Hepatocyte (in vitro differentiated cells): ENCODE data around the gene OGFOD2. TPM values are rescaled to one million over a fixed set of nuclear protein-coding genes. Genes with fewer than 3 reads are reported as not detected.

Experiments used
- DNase-seq: peaks from one replicate; pipeline ENCODE4 v3.0.0-alpha.2; 2016; ENCODE audit warnings: low spot score
- H2AFZ ChIP-seq: fragments of 200-600 bp; sonication (generic); 2 replicates; pipeline ENCODE4 v1.6.0; 2016; ENCODE audit warnings: antibody characterized with exemption, mild to moderate bottlenecking
- H3K27ac ChIP-seq: fragments of 200-600 bp; sonication (generic); 2 replicates; pipeline ENCODE4 v1.5.1; 2016; ENCODE audit warnings: mild to moderate bottlenecking
- H3K27me3 ChIP-seq: fragments of 200-600 bp; sonication (generic); 2 replicates; pipeline ENCODE4 v1.6.1; 2016
- H3K36me3 ChIP-seq: fragments of 200-600 bp; sonication (generic); replicated peaks from 2 replicates; pipeline ENCODE4 v1.5.1; 2016; ENCODE audit warnings: low read depth; ENCODE audit not compliant: insufficient read depth
- H3K4me1 ChIP-seq: fragments of 200-600 bp; sonication (generic); 2 replicates; pipeline ENCODE4 v1.5.1; 2016; ENCODE audit warnings: mild to moderate bottlenecking, moderate library complexity; ENCODE audit not compliant: insufficient read depth
- H3K4me2 ChIP-seq: fragments of 200-600 bp; sonication (generic); 2 replicates; pipeline ENCODE4 v1.6.0; 2016
- H3K4me3 ChIP-seq: fragments of 200-600 bp; sonication (generic); 2 replicates; pipeline ENCODE4 v1.5.1; 2016; ENCODE audit warnings: mild to moderate bottlenecking
- H3K79me2 ChIP-seq: fragments of 200-600 bp; sonication (generic); 2 replicates; pipeline ENCODE4 v1.6.0; 2017; ENCODE audit warnings: mild to moderate bottlenecking
- H3K9me2 ChIP-seq: fragments of 200-600 bp; sonication (generic); replicated peaks from 2 replicates; pipeline ENCODE4 v1.6.0; 2017; ENCODE audit warnings: mild to moderate bottlenecking; ENCODE audit not compliant: insufficient read depth
- H3K9me3 ChIP-seq: fragments of 200-600 bp; sonication (generic); 2 replicates; pipeline ENCODE4 v1.5.1; 2016; ENCODE audit warnings: low read depth, mild to moderate bottlenecking
- H4K20me1 ChIP-seq: fragments of 200-600 bp; sonication (generic); 2 replicates; pipeline ENCODE4 v1.6.0; 2016; ENCODE audit warnings: mild to moderate bottlenecking; ENCODE audit not compliant: insufficient read depth, poor library complexity, severe bottlenecking
- EZH2 ChIP-seq: fragments of 200-600 bp; sonication (generic); IDR thresholded peaks from 2 replicates; pipeline ENCODE4 v1.6.1; 2016; ENCODE audit warnings: antibody characterized with exemption, mild to moderate bottlenecking, borderline replicate concordance
- EZH2phosphoT487 ChIP-seq: fragments of 200-600 bp; sonication (generic); IDR thresholded peaks from one replicate; pipeline ENCODE4 v1.6.1; 2018; ENCODE audit warnings: antibody characterized with exemption, mild to moderate bottlenecking, low read depth, moderate library complexity; ENCODE audit not compliant: unreplicated experiment, severe bottlenecking
- WGBS: methylation state at CpG from one replicate; pipeline ENCODE4 v1.1.6; 2016; ENCODE audit warnings: low lambda C conversion rate; ENCODE audit errors: missing lambda C conversion rate; 5-methylcytosine and 5-hydroxymethylcytosine counted together
- polyA plus RNA-seq: library from polyadenylated mRNA; unstranded; fragments of >200 nt; fragmentation: Nextera tagmentation; extraction: Ambion mirVana; gene quantifications from 2 replicates; pipeline ENCODE4 v1.2.1, GENCODE V29; 2016
- total RNA-seq: library from RNA; depleted of rRNA; stranded (reverse); fragments of >200 nt; gene quantifications from 2 replicates; pipeline ENCODE4 v1.2.3, GENCODE V29; 2014
- TF ChIP-seq, protein P1 (sequence below): fragments of 200-600 bp; sonication (generic); IDR thresholded peaks from 2 replicates; pipeline ENCODE4 v1.5.1; 2016; ENCODE audit warnings: antibody characterized with exemption, mild to moderate bottlenecking; ENCODE audit not compliant: poor library complexity

OGFOD2 gene
- total and polyA plus RNA-seq, 2 experiments from 2014 or later = 11.4 to 26.5 TPM

DNA sequence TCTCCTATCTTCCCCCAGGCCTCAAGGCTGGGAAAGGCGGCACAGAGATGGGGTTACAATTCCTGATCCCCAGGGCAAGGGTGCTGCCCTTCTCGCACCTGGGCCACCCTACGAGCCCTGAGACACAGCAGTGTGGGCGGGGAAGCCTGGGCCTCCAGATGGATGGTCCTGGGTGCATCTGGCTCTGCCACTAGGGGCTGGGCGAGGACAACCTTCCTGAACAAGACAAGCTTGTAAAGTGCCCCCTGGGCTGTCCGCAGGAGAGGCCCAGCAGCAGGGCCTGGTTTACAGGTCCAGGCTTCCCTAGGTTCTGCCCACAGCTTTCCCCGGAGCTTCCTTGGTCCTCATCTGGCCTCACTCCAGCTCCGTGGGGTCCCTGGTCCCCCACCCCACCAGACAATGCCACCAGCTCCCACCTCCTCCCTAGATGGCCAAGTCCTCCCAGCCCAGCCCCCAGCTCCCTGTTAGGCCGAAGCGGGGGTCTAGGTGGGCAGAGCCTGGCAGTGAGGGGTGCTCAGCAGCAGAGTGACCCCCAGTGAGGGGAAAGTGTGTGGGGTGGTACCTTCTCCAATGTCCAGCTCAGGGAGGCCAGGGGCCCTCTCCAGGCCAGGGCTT is 14.3 kb downstream of the OGFOD2 start:
- 85% methylated on average over 9 of the region's 10 CpGs for WGBS
- H3K9me3 ChIP-seq = no peaks in the 10 kb centered on the region
- no peak overlapping the region for H3K4me3 ChIP-seq
- no peaks in the 10 kb centered on the region for H3K79me2 ChIP-seq
- TF ChIP-seq, protein P1, sequence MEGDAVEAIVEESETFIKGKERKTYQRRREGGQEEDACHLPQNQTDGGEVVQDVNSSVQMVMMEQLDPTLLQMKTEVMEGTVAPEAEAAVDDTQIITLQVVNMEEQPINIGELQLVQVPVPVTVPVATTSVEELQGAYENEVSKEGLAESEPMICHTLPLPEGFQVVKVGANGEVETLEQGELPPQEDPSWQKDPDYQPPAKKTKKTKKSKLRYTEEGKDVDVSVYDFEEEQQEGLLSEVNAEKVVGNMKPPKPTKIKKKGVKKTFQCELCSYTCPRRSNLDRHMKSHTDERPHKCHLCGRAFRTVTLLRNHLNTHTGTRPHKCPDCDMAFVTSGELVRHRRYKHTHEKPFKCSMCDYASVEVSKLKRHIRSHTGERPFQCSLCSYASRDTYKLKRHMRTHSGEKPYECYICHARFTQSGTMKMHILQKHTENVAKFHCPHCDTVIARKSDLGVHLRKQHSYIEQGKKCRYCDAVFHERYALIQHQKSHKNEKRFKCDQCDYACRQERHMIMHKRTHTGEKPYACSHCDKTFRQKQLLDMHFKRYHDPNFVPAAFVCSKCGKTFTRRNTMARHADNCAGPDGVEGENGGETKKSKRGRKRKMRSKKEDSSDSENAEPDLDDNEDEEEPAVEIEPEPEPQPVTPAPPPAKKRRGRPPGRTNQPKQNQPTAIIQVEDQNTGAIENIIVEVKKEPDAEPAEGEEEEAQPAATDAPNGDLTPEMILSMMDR = no peak
- TF ChIP-seq EZH2 = no peak
- TF ChIP-seq EZH2phosphoT487 = no peak
- H3K4me2 ChIP-seq = no peak overlapping the region
- H4K20me1 ChIP-seq = no peaks in the 10 kb centered on the region
- no peaks in the 10 kb centered on the region for H3K9me2 ChIP-seq
- H3K27me3 ChIP-seq = no peaks in the 10 kb centered on the region
- peaks cover 9% of the 10 kb centered on the region for H3K4me1 ChIP-seq
- H2AFZ ChIP-seq = no peak overlapping the region
- H3K36me3 ChIP-seq = no peaks in the 10 kb centered on the region
- no peak overlapping the region for H3K27ac ChIP-seq
- no peak for DNase-seq

DNA sequence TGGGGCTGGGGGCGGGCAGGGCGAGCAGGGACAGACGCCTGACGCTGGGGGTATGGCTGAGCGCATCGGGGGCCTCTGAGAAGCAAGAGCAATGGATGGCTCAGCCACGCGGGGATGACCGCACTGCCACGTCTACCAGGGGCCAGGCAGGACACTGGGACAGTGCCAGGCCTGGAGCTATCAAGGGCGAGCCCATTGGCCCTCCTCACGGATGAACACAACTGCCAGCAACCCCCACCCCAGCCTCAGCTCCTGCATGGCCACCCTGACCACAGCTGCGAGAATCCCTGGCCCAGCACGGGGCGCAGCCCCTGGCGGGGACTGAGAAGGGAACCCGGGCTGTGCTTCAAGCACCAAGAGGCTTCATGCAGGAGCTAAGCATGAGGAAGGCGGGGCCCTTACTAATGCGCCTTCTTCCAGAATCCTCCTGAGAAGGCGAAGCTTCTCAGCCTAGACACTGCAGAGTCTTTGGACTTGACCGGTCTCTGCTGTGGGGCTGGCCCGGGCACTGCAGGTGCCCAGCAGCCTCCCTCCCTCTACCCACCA is 14.9 kb downstream of the OGFOD2 start:
- Histone ChIP-seq H3K79me2 (no peaks in the 10 kb centered on the region), H3K36me3 (no peaks in the 10 kb centered on the region), H3K4me3 (no peak overlapping the region), H3K4me2 (no peak overlapping the region), H4K20me1 (no peaks in the 10 kb centered on the region), H3K9me3 (no peaks in the 10 kb centered on the region), H3K27me3 (no peaks in the 10 kb centered on the region), H2AFZ (no peak overlapping the region), H3K4me1 (peaks cover 3% of the 10 kb centered on the region), H3K9me2 (no peaks in the 10 kb centered on the region), H3K27ac (no peak overlapping the region)
- WGBS = 100% methylated on average over 9 of the region's 22 CpGs
- TF ChIP-seq, protein P1 = no peak
- TF ChIP-seq EZH2 = no peak
- no peak for TF ChIP-seq EZH2phosphoT487
- DNase-seq = no peak

DNA sequence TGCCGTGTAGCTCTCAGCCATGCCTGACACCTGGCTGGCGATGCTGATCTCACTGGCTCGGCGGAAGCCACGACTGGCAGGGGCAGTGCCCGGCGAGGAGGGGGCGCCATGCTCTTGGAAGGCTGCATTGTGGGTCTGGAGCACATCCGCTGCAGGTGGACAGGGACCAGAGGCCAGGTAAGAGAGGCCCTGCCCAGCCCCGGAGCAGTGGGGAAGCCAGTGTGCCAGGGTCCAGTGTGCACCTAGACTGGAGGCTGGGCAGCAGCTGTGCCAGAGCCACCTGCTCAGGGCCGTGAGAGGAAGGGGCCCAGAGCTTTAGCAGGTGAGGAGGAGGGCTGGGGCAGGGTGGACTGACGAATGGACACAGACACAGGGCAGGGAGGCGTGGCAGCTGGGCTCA is 15.5 kb downstream of the OGFOD2 start:
- no peaks in the 10 kb centered on the region for H3K79me2 ChIP-seq
- no peaks in the 10 kb centered on the region for H3K27me3 ChIP-seq
- no peak overlapping the region for H3K4me2 ChIP-seq
- no peaks in the 10 kb centered on the region for H4K20me1 ChIP-seq
- no peaks in the 10 kb centered on the region for H3K9me2 ChIP-seq
- WGBS = 94% methylated on average over 12 of the region's 13 CpGs
- TF ChIP-seq, protein P1 = no peak
- no peak for TF ChIP-seq EZH2
- TF ChIP-seq EZH2phosphoT487 = no peak
- no peak overlapping the region for H3K27ac ChIP-seq
- H3K4me1 ChIP-seq = no peaks in the 10 kb centered on the region
- no peaks in the 10 kb centered on the region for H3K9me3 ChIP-seq
- no peak overlapping the region for H2AFZ ChIP-seq
- H3K36me3 ChIP-seq = no peaks in the 10 kb centered on the region
- no peak overlapping the region for H3K4me3 ChIP-seq
- no peak for DNase-seq
